Activated effector memory CD4-positive, alpha-beta T cell treated with anti-CD3 and anti-CD28 coated beads, Interleukin-2, amount 50 U/mL, for 16 hours (primary cell): ENCODE results near the gene CIAO3.

Source experiments
- DNase-seq: peaks from one replicate; pipeline ENCODE4 v3.0.0-alpha.2; 2020

The CIAO3 gene

GRCh38 chr16:721765-722540, 18.8 kb downstream of the CIAO3 start:
- DNase-seq = no peak

- peak; percentile 90 for DNase-seq
Observed at GRCh38 chr16:720990-721764, 19.6 kb downstream of the CIAO3 start, which contains the start of gene ANTKMT. Gene ANTKMT, plus strand, starts transcription at chr16:721146. Its CDS starts 129 bp downstream, at chr16:721275.

GRCh38 chr16:720447-720989, 20.3 kb downstream of the CIAO3 start:
- peak; percentile 70 for DNase-seq

GRCh38 chr16:719815-720446, 20.9 kb downstream of the CIAO3 start:
- no peak for DNase-seq

- DNase-seq = no peak
Observed at GRCh38 chr16:718922-719321, 21.9 kb downstream of the CIAO3 start.

- DNase-seq = no peak
Observed at GRCh38 chr16:718389-718788, 22.4 kb downstream of the CIAO3 start.

- no peak for DNase-seq
Observed at GRCh38 chr16:717450-718245, 23.1 kb downstream of the CIAO3 start.

GRCh38 chr16:716768-717325, 23.9 kb downstream of the CIAO3 start:
- no peak for DNase-seq

GRCh38 chr16:716200-716568, 24.6 kb downstream of the CIAO3 start:
- no peak for DNase-seq

- DNase-seq = peak; percentile 68
Observed at GRCh38 chr16:715477-716199, 25.2 kb downstream of the CIAO3 start.

GRCh38 chr16:714558-715476, 26.0 kb downstream of the CIAO3 start, which contains the start of gene METRN:
Gene METRN, plus strand, starts transcription at chr16:715118. Its CDS starts 172 bp downstream, at chr16:715290.
- DNase-seq = peak; percentile 96

- DNase-seq = no peak
Observed at GRCh38 chr16:714079-714478, 26.7 kb downstream of the CIAO3 start.

- peak; percentile 81 for DNase-seq
Observed at GRCh38 chr16:712740-713250, 28.0 kb downstream of the CIAO3 start.

- peak; percentile 92 for DNase-seq
Observed at GRCh38 chr16:711548-712320, 29.1 kb downstream of the CIAO3 start.

GRCh38 chr16:711084-711483, 29.7 kb downstream of the CIAO3 start:
- no peak for DNase-seq

GRCh38 chr16:710500-711075, 30.2 kb downstream of the CIAO3 start:
- DNase-seq = no peak

- no peak for DNase-seq
Observed at GRCh38 chr16:709566-710499, 31.0 kb downstream of the CIAO3 start.

- no peak for DNase-seq
Observed at GRCh38 chr16:708959-709358, 31.8 kb downstream of the CIAO3 start.
